ENCODE data around the gene RRP15.

- no peak for TF ChIP-seq CTCF (IDR thresholded peaks at IDR 0.05; ENCODE audit: low read depth, low read length)
- TF ChIP-seq EZH2phosphoT487 (IDR thresholded peaks at IDR 0.05; ENCODE audit: low read depth), result no peak
These were observed 11.2 kb upstream of the RRP15 start for GRCh38 chr1:218273762-218274479.
